ENCODE measurements around the gene SRC.

DNA sequence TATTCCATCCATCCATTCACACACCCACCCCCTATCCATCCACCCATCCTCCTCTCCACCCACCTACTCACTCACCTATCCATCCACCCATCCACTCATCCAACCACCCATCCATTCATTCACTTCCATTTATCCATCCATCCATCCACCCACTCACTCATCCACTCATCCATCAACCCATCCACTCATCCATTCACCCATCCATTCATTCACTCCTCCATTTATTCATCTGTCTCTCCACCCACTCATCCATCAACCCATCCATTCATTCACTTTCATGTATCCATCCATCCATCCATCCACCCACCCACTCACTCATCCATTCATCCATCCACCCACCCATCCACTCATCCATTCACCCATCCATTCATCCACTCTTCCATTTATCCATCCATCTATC lies 84.1 kb downstream of the SRC start:
- TF ChIP-seq, protein P1, sequence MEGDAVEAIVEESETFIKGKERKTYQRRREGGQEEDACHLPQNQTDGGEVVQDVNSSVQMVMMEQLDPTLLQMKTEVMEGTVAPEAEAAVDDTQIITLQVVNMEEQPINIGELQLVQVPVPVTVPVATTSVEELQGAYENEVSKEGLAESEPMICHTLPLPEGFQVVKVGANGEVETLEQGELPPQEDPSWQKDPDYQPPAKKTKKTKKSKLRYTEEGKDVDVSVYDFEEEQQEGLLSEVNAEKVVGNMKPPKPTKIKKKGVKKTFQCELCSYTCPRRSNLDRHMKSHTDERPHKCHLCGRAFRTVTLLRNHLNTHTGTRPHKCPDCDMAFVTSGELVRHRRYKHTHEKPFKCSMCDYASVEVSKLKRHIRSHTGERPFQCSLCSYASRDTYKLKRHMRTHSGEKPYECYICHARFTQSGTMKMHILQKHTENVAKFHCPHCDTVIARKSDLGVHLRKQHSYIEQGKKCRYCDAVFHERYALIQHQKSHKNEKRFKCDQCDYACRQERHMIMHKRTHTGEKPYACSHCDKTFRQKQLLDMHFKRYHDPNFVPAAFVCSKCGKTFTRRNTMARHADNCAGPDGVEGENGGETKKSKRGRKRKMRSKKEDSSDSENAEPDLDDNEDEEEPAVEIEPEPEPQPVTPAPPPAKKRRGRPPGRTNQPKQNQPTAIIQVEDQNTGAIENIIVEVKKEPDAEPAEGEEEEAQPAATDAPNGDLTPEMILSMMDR (IDR thresholded peaks at IDR 0.05): peak in 1 of 3 donors; percentile 10
- no peak for TF ChIP-seq POLR2A (IDR thresholded peaks at IDR 0.05)

Data from lower leg skin (tissue), 3 donors.